Epithelial cell of prostate (primary cell): ENCODE results near the gene CPE.
"Not testable (repeated sequence)": the region's sequence is repeated elsewhere in the genome, so short reads cannot be mapped to it uniquely, and the experiment has no call there.

Source experiments
- DNase-seq: peaks from one replicate; pipeline ENCODE4 v3.0.0-alpha.2; 2011; ENCODE audit warnings: low read depth, low spot score
- H3K27ac ChIP-seq: fragments of 450-650 bp; 2 replicates; pipeline ENCODE4 v1.5.1; 2017; ENCODE audit warnings: mild to moderate bottlenecking

The CPE gene

GRCh38 chr4:165378745-165379677 lies at the start of gene CPE:
TSS of gene CPE (plus strand) at chr4:165379008. CDS start at chr4:165379222, 214 bp downstream.
- no peak for DNase-seq

GRCh38 chr4:165330071-165330470 lies 48.7 kb upstream of the CPE start:
- DNase-seq, result no peak
- H3K27ac ChIP-seq, result peak overlapping the region; percentile 97

More at GRCh38 chr4:165378745-165379677, at the start of gene CPE:
- H3K27ac ChIP-seq, result no peak within 1 kb of the TSS

DNA sequence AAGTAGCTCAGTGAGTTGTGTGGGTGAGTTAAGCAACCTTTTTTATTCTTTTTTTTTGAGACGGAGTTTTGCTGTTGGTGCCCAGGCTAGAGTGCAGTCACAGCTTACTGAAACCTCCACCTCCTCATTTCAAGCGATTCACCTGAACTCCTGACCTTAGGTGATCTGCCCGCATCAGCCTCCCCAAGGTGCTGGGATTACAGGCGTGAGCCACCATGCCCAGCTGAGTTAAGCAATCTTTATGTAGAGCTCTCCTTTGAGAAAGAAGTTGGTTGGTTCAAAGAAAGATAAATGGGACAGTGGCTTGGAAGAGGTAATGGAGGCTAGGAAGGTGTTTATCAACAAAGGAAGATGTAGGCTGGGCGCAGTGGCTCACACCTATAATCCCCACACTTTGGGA lies 48.1 kb upstream of the CPE start:
- H3K27ac ChIP-seq, result peak overlapping the region; percentile 97
- no peak for DNase-seq

GRCh38 chr4:165331359-165331758 lies 47.4 kb upstream of the CPE start:
- no peak for DNase-seq
- H3K27ac ChIP-seq, result peak overlapping the region; percentile 97

DNA sequence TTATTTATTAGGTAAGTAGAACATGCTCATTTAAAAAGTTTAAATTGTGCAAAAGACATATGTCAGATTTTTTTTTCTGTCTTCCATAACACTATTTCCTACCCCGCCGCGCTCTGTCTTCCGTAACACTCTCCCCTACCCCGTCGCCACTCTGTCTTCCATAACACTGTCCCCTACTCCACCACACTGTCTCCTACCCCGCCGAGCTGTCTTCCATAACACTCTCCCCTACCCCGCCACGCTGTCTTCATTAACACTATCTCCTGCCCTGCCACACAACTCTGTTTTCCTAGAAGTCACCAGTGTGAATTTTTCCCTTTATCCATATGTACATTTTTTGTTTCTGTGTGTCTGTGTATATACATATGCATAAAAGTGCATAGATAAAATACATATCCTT lies 47.0 kb upstream of the CPE start:
- DNase-seq, result no peak
- peak overlapping the region; percentile 97 for H3K27ac ChIP-seq

DNA sequence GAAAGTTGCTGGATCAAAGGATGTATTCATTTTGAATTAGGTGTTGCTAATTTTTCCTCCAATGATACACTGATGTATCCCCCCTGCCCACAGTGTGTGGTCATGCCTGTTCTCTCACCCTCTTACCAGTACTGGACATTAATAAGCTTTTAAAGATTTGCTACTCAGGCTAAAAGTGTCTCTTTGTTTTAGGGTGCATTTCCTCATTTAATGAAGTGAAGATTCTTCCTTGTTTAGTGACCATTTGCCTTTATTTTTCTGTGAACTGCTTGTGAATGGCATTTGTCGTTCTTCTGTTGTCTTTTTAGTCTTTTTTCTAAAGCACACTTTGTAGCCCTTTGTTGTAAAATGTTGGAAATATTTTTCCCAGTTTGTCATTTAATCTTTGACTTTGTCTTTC lies 46.3 kb upstream of the CPE start:
- peak overlapping the region; percentile 97 for H3K27ac ChIP-seq
- DNase-seq, result no peak

DNA sequence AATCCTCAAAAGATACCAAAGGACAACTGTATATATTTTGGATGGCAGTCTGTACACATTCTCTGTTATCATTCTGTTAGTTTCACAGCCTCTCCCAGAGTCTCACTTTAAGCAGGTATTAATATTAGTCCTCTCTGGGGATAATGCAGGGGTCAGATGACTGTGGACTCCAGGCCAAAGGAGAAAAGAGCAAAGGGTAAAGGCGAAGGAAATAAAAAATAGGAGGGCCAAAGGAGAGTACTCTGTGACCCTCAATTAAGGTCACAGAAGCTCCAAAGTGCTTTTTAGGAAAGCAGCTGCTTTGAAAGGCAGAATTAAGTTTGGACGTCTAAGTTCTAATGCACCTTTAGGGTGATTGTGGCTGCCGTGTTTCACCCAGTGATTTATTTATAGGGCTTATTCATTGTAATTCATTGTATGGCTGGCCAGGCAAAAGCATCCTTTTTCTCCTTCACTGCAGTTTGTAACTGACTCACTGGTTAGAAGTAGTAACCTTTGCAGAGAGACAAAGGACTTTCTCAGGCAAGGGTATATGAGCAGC lies 43.6 kb upstream of the CPE start:
- no peak for DNase-seq
- peak overlapping the region; percentile 2 for H3K27ac ChIP-seq

DNA sequence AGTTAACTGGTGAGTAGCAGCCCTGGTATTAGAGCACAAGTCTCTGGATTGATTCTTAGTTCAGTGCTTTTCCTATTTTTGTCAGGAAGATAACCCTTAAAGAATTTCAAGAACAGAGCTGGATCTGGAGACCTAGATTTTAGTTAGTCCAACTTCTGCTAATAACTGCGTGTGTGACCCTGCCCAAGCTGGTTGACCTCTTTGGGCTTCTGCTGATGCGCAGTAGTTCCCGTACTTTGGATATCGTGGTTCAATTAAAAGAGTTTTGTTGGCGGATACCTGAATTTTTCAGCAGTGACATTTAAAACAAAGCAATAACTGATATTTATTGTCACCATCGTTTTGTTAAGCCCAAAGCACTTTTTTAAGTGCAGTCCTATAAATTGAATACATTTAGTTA lies 42.1 kb upstream of the CPE start:
- no peak for DNase-seq
- no peak overlapping the region for H3K27ac ChIP-seq

DNA sequence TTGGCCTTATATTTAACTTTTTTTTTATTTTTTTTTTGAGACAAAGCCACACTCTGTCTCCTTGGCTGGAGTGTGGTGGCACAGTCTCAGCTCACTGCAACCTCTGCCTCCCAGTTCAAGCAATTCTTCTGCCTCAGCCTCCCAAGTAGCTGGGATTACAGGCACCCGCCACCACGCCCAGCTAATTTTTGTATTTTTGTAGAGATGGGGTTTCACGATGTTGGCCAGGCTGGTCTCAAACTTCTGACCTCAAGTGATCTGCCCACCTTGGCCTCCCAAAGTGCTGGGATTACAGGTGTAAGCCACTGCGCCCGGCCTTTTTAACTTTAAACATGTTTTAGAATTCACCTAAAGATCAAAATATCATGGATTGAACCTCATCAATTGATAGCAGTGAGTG lies 36.5 kb upstream of the CPE start:
- not testable (repeated sequence) for DNase-seq, H3K27ac ChIP-seq

GRCh38 chr4:165343353-165344191 lies 35.2 kb upstream of the CPE start:
- peak overlapping the region; percentile 2 for H3K27ac ChIP-seq
- no peak for DNase-seq

- DNase-seq, result no peak
- H3K27ac ChIP-seq, result no peak overlapping the region
These were observed 33.0 kb upstream of the CPE start for GRCh38 chr4:165345666-165346417.

- no peak overlapping the region for H3K27ac ChIP-seq
- no peak for DNase-seq
These were observed 30.9 kb upstream of the CPE start for GRCh38 chr4:165347647-165348569.

DNA sequence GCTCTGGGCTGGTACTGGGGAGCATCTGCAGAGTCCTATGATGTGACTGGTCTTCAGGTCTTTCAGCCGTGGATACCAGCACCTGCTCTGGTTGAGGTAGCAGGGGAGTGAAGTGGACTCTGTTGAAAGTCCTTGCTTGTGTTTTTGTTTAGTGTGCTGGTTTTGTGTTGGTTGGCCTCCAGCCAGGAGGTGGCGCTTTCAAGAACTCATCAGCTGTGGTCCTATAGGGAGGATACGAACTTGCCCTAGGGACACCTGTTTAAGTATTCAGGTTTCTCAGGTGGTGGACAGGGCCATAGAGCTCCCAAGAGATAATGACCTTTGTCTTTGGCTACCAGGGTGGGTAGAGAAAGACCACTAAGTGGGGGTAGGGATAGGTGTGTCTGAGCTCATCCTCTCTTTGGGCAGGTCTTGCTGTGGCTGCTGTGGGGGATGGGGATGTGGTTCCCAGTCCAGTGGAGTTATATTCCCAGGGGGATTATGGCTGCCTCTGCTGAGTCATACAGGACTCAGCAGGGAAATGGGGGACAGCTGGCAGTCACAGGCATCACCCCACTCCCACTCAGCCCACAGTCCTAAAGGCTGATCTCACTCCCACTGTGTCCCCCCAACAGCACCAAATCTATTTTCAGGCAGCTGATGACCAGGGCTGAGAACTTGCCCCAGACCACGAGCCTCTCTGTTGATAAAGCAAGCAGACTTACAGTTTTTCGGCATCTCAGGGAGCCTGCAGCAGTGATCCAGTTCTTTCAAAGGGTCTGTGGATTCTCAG lies 27.3 kb upstream of the CPE start:
- DNase-seq, result no peak
- no peak overlapping the region for H3K27ac ChIP-seq

- no peak overlapping the region for H3K27ac ChIP-seq
- DNase-seq, result no peak
These were observed 22.9 kb upstream of the CPE start for GRCh38 chr4:165355900-165356300.

GRCh38 chr4:165359506-165359905 lies 19.3 kb upstream of the CPE start:
- DNase-seq, result no peak
- H3K27ac ChIP-seq, result no peak overlapping the region

GRCh38 chr4:165360041-165360695 lies 18.6 kb upstream of the CPE start:
- no peak overlapping the region for H3K27ac ChIP-seq
- DNase-seq, result no peak

- no peak overlapping the region for H3K27ac ChIP-seq
- no peak for DNase-seq
These were observed 17.7 kb upstream of the CPE start for GRCh38 chr4:165360985-165361670.
